Kidney epithelial cell (primary cell): ENCODE results near the gene TWIST2. TPM values are rescaled to one million over a fixed set of nuclear protein-coding genes. Genes with fewer than 3 reads are reported as not detected.

Experiments
- DNase-seq: peaks from one replicate; pipeline ENCODE4 v3.0.0-alpha.2; 2010; ENCODE audit warnings: low read depth
- H3K27me3 ChIP-seq: 2 replicates; pipeline ENCODE4 v1.6.0; 2011; ENCODE audit warnings: low read length; ENCODE audit not compliant: control insufficient read depth, insufficient read depth
- H3K36me3 ChIP-seq: 2 replicates; pipeline ENCODE4 v1.5.1; 2011; ENCODE audit warnings: low read length; ENCODE audit not compliant: control insufficient read depth, insufficient read depth
- H3K4me3 ChIP-seq: 2 replicates; pipeline ENCODE4 v1.5.1; 2011; ENCODE audit warnings: low read depth, mild to moderate bottlenecking, control low read depth, low read length
- CTCF ChIP-seq: IDR thresholded peaks from 2 replicates; pipeline ENCODE4 v1.5.1; 2011; ENCODE audit warnings: mild to moderate bottlenecking, moderate library complexity, low read length, control low read depth, inconsistent platforms; ENCODE audit not compliant: insufficient read depth, poor library complexity, severe bottlenecking
- total RNA-seq: library from RNA; depleted of rRNA; stranded (reverse); fragments of >200 nt; gene quantifications from 2 replicates; pipeline ENCODE4 v1.2.3, GENCODE V29; 2015

TWIST2 gene
- total RNA-seq, 1 donor from 2014 or later, result 1.8 TPM

GRCh38 chr2:238938401-238939055 lies 90.6 kb downstream of the TWIST2 start:
- no peaks in the 10 kb centered on the region for H3K36me3 ChIP-seq
- no peak for TF ChIP-seq CTCF
- no peak overlapping the region for H3K4me3 ChIP-seq
- no peaks in the 10 kb centered on the region for H3K27me3 ChIP-seq
- no peak for DNase-seq

- H3K4me3 ChIP-seq, result no peak overlapping the region
- no peaks in the 10 kb centered on the region for H3K36me3 ChIP-seq
- TF ChIP-seq CTCF, result no peak
- no peaks in the 10 kb centered on the region for H3K27me3 ChIP-seq
- DNase-seq, result no peak
Measured at GRCh38 chr2:238939074-238939473, 91.2 kb downstream of the TWIST2 start.

- H3K36me3 ChIP-seq, result no peaks in the 10 kb centered on the region
- TF ChIP-seq CTCF, result no peak
Measured at GRCh38 chr2:238939521-238940403, 91.9 kb downstream of the TWIST2 start.

GRCh38 chr2:238940806-238941205 lies 92.9 kb downstream of the TWIST2 start:
- no peak overlapping the region for H3K4me3 ChIP-seq
- no peak for DNase-seq
- no peaks in the 10 kb centered on the region for H3K36me3 ChIP-seq
- TF ChIP-seq CTCF, result no peak
- no peaks in the 10 kb centered on the region for H3K27me3 ChIP-seq

More at GRCh38 chr2:238939521-238940403, 91.9 kb downstream of the TWIST2 start:
- no peak for DNase-seq
- no peaks in the 10 kb centered on the region for H3K27me3 ChIP-seq
- no peak overlapping the region for H3K4me3 ChIP-seq

GRCh38 chr2:238941262-238941792 lies 93.4 kb downstream of the TWIST2 start:
- no peaks in the 10 kb centered on the region for H3K36me3 ChIP-seq
- H3K4me3 ChIP-seq, result no peak overlapping the region
- no peaks in the 10 kb centered on the region for H3K27me3 ChIP-seq
- no peak for TF ChIP-seq CTCF
- DNase-seq, result no peak
